ENCODE results near the gene STX19.

Gene STX19

DNA sequence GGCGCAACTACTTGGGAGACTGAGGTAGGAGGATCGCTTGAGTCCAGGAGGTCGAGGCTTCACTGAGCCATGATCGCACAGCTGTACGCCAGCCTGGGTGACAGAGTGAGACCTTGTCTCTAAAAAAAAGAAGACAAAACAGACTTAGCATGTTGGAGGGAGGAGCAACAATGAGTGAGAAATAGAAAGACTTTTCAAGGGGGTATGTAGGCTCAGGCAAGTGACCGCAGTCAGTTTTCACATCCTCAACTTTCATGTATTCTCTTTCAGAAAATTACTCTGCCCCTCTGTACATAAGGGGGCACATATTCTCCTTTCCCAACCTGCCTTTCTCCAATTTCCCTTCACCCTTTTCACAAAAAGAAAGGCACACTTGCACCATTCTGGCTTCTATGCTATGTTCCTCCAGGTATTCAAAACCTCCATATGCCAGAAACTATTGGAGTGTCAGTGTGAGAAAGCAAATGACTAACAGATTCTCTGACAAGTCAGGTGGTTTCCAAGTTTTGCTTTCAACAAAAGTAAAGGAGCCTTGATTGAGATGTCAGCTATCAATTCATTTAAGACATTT is 42.0 kb upstream of the STX19 start:
- H3K9me2 ChIP-seq (replicated peaks; ENCODE audit: control insufficient read depth, low read length): no peaks in the 10 kb centered on the region
- H3K27me3 ChIP-seq (ENCODE audit: control insufficient read depth, low read length): no peaks in the 10 kb centered on the region
- H3K79me2 ChIP-seq (ENCODE audit: control insufficient read depth, low read length): peaks cover 21% of the 10 kb centered on the region
- no peak overlapping the region for H3K4me2 ChIP-seq (ENCODE audit: low read length)
- H3K36me3 ChIP-seq (ENCODE audit: control insufficient read depth, low read length): peaks cover 36% of the 10 kb centered on the region
- no peak overlapping the region for H3K27ac ChIP-seq (ENCODE audit: low read depth, low read length)
- no peaks in the 10 kb centered on the region for H4K20me1 ChIP-seq (ENCODE audit: control insufficient read depth, insufficient read depth, low read depth, low read length)
- H3K9me3 ChIP-seq (ENCODE audit: control insufficient read depth, insufficient read depth, low read length): no peaks in the 10 kb centered on the region; the same call in 1 of the 2 replicates
- TF ChIP-seq EZH2phosphoT487 (IDR thresholded peaks at IDR 0.05; ENCODE audit: borderline replicate concordance, low read length) (no peak), CTCF (IDR thresholded peaks at IDR 0.05; ENCODE audit: low read depth, low read length, poor library complexity, severe bottlenecking) (no peak)
- no peak overlapping the region for H3K4me3 ChIP-seq (ENCODE audit: low read length)
- H3K4me1 ChIP-seq (ENCODE audit: control insufficient read depth, low read length): peaks cover 14% of the 10 kb centered on the region
- H3F3A ChIP-seq (ENCODE audit: control insufficient read depth, insufficient read depth): 0 out of 2 replicates have a peak, but pooled peaks cover 2% of the 10 kb centered on the region

DNA sequence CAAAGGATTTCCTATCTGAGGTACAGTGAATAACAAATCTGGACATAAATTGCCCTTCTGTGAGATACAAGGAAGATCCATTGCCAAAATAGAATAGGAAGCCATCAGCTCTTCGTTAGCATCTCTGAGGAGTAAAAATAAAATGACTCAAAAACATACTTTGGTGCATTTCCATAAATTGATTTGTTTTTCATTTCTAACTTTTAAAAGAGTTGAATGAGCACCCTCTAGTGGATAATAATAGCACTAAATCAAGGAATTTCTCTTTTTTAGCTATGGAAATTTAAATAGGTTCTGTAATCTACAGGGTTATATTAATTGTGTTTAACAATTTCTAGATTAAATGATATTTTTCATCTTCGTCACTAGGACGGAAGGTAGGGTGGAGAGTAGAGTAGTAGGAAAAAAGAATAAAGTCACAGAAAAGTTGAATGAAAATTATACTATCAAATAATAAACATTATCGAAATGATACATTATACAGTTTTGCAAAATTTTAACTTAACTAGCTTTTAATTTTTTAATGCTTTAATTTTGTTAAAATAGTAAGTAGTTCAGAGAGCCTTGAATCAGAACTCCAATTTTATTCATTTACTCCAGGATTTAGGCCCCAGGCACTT is 40.9 kb upstream of the STX19 start:
- Histone ChIP-seq H4K20me1 (ENCODE audit: control insufficient read depth, insufficient read depth, low read depth, low read length) (no peaks in the 10 kb centered on the region), H3F3A (ENCODE audit: control insufficient read depth, insufficient read depth) (0 out of 2 replicates have a peak, but pooled peaks cover 2% of the 10 kb centered on the region), H3K4me1 (ENCODE audit: control insufficient read depth, low read length) (peaks cover 25% of the 10 kb centered on the region), H3K9me3 (ENCODE audit: control insufficient read depth, insufficient read depth, low read length) (no peaks in the 10 kb centered on the region; the same call in 1 of the 2 replicates), H3K27ac (ENCODE audit: low read depth, low read length) (no peak overlapping the region), H3K27me3 (ENCODE audit: control insufficient read depth, low read length) (no peaks in the 10 kb centered on the region), H3K79me2 (ENCODE audit: control insufficient read depth, low read length) (peaks cover 31% of the 10 kb centered on the region), H3K36me3 (ENCODE audit: control insufficient read depth, low read length) (peaks cover 40% of the 10 kb centered on the region), H3K9me2 (replicated peaks; ENCODE audit: control insufficient read depth, low read length) (no peaks in the 10 kb centered on the region), H3K4me2 (ENCODE audit: low read length) (no peak overlapping the region), H3K4me3 (ENCODE audit: low read length) (no peak overlapping the region)
- TF ChIP-seq CTCF (IDR thresholded peaks at IDR 0.05; ENCODE audit: low read depth, low read length, poor library complexity, severe bottlenecking) (peak; percentile 64), EZH2phosphoT487 (IDR thresholded peaks at IDR 0.05; ENCODE audit: borderline replicate concordance, low read length) (no peak)

DNA sequence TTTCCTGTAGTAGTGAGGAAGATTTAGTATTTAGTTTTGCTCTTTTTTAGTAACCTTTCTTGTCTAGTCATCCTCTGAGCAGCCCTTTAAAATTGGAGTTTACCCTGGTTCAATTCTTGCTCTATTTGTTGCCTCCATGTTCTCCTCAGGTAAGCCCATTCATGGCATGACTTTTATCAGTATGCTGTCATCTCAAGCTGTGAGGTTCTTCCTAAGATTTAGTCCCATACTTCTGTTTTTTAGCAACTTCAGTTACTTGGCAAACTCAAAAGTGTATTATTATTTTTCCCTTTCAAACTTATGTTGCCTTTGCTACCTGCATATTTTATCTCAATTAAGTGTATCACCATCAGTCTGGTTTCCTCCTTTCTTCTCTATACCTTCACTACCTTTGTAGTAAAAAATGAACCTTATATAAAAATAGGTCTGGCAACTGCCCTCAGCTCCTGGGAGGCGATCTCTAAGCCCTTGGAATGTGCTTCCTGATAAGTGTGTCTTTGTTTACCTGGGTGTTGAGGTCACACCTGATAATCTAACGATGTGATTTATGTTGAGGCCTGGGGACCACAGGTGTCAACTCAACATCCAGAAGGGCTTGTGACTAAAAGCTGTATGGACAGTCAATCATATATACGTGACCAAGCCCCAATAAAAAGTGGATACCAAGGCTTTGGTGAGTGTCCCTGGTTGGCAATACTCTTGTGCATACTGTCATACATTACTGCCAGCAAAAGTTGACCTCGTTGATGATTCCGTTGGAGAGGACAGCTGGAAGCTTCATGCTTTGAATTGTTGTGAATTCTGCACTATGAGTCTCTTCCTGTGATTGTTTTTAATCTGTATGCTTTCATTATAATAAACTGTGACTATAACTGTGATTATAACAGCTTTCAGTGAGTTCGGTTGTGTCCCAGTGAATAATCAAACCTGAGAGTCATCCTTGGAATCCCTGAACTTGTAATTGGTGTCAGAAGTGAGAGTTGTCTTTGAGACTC is 38.4 kb upstream of the STX19 start:
- Histone ChIP-seq H3K9me2 (replicated peaks; ENCODE audit: control insufficient read depth, low read length) (no peaks in the 10 kb centered on the region), H3K4me3 (ENCODE audit: low read length) (no peak overlapping the region), H3K79me2 (ENCODE audit: control insufficient read depth, low read length) (peaks cover 50% of the 10 kb centered on the region), H3K27me3 (ENCODE audit: control insufficient read depth, low read length) (no peaks in the 10 kb centered on the region), H3K27ac (ENCODE audit: low read depth, low read length) (no peak overlapping the region), H4K20me1 (ENCODE audit: control insufficient read depth, insufficient read depth, low read depth, low read length) (no peaks in the 10 kb centered on the region), H3F3A (ENCODE audit: control insufficient read depth, insufficient read depth) (0 out of 2 replicates have a peak, but pooled peaks cover 2% of the 10 kb centered on the region), H3K4me1 (ENCODE audit: control insufficient read depth, low read length) (peaks cover 33% of the 10 kb centered on the region), H3K4me2 (ENCODE audit: low read length) (no peak overlapping the region), H3K9me3 (ENCODE audit: control insufficient read depth, insufficient read depth, low read length) (no peaks in the 10 kb centered on the region; the same call in 1 of the 2 replicates), H3K36me3 (ENCODE audit: control insufficient read depth, low read length) (peaks cover 32% of the 10 kb centered on the region)
- TF ChIP-seq CTCF (IDR thresholded peaks at IDR 0.05; ENCODE audit: low read depth, low read length, poor library complexity, severe bottlenecking) (no peak), EZH2phosphoT487 (IDR thresholded peaks at IDR 0.05; ENCODE audit: borderline replicate concordance, low read length) (no peak)
